ENCODE data around the gene GTF2H1.

DNA sequence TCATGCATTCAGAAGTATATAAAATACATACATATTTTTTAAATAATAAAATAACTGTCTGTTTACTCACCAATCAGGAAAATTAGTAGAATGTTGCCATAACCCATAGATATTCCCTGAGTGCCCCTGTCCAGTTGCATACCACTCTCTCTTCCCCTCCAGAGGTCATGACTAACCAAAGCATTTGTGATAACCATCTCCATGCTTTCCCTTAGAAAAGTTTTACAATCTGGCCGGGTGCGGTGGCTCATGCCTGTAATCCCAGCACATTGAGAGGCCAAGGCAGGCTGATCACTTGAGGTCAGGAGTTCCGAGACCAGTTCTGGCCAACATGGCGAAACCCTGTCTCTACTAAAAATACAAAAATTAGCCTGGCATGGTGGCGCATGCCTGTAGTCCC lies 38.8 kb downstream of the GTF2H1 start:
- no peak for TF ChIP-seq POLR2A (IDR thresholded peaks at IDR 0.05)
- TF ChIP-seq, protein P1, sequence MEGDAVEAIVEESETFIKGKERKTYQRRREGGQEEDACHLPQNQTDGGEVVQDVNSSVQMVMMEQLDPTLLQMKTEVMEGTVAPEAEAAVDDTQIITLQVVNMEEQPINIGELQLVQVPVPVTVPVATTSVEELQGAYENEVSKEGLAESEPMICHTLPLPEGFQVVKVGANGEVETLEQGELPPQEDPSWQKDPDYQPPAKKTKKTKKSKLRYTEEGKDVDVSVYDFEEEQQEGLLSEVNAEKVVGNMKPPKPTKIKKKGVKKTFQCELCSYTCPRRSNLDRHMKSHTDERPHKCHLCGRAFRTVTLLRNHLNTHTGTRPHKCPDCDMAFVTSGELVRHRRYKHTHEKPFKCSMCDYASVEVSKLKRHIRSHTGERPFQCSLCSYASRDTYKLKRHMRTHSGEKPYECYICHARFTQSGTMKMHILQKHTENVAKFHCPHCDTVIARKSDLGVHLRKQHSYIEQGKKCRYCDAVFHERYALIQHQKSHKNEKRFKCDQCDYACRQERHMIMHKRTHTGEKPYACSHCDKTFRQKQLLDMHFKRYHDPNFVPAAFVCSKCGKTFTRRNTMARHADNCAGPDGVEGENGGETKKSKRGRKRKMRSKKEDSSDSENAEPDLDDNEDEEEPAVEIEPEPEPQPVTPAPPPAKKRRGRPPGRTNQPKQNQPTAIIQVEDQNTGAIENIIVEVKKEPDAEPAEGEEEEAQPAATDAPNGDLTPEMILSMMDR (IDR thresholded peaks at IDR 0.05), result no peak
